IPS-18a (cell line): Measurements from ENCODE around the gene GCKR.
A peak's percentile ranks its signal among the peaks of the same experiment; 100 is the strongest.

Experiments used
- H3K27ac ChIP-seq: one replicate; pipeline ENCODE4 v1.5.1; 2013; ENCODE audit warnings: low read length
- H3K27me3 ChIP-seq: one replicate; pipeline ENCODE4 v1.6.1; 2013; ENCODE audit warnings: mild to moderate bottlenecking, low read length; ENCODE audit not compliant: control insufficient read depth, insufficient read depth
- H3K36me3 ChIP-seq: one replicate; pipeline ENCODE4 v1.6.1; 2013; ENCODE audit warnings: low read depth, low read length; ENCODE audit not compliant: control insufficient read depth
- H3K4me1 ChIP-seq: one replicate; pipeline ENCODE4 v1.6.1; 2013; ENCODE audit warnings: low read depth, low read length; ENCODE audit not compliant: control insufficient read depth
- H3K4me3 ChIP-seq: one replicate; pipeline ENCODE4 v1.5.1; 2013; ENCODE audit warnings: low read length
- H3K9ac ChIP-seq: one replicate; pipeline ENCODE4 v1.6.1; 2013; ENCODE audit warnings: mild to moderate bottlenecking, low read length, moderate library complexity
- H3K9me3 ChIP-seq: one replicate; pipeline ENCODE4 v1.6.1; 2013; ENCODE audit warnings: low read depth, low read length; ENCODE audit not compliant: control insufficient read depth

The GCKR gene

GRCh38 chr2:27493948-27494283 is 2.7 kb upstream of the GCKR start:
- no peaks in the 10 kb centered on the region for H3K36me3 ChIP-seq
- peaks cover 8% of the 10 kb centered on the region for H3K4me1 ChIP-seq
- no peak overlapping the region for H3K27ac ChIP-seq
- H3K9me3 ChIP-seq: no peaks in the 10 kb centered on the region
- H3K4me3 ChIP-seq: peak overlapping the region; percentile 76
- peaks cover 37% of the 10 kb centered on the region for H3K27me3 ChIP-seq
- H3K9ac ChIP-seq: no peak overlapping the region

GRCh38 chr2:27494284-27494943 is 2.2 kb upstream of the GCKR start:
- peaks cover 4% of the 10 kb centered on the region for H3K4me1 ChIP-seq
- no peak overlapping the region for H3K9ac ChIP-seq
- peak overlapping the region; percentile 76 for H3K4me3 ChIP-seq
- H3K27ac ChIP-seq: no peak overlapping the region
- H3K27me3 ChIP-seq: peaks cover 37% of the 10 kb centered on the region
- H3K9me3 ChIP-seq: no peaks in the 10 kb centered on the region
- no peaks in the 10 kb centered on the region for H3K36me3 ChIP-seq

GRCh38 chr2:27494944-27495554 is 1.6 kb upstream of the GCKR start, which contains the start of gene FNDC4:
Gene FNDC4 (minus strand): TSS chr2:27495200. CDS start chr2:27494679, 521 bp downstream.
- Histone ChIP-seq H3K36me3 (no peaks in the 10 kb centered on the region), H3K27ac (no peak within 1 kb of the TSS), H3K27me3 (peaks cover 37% of the 10 kb centered on the region), H3K4me1 (peaks cover 2% of the 10 kb centered on the region), H3K9ac (peak within 1 kb of the TSS; percentile 39), H3K4me3 (peak within 1 kb of the TSS; percentile 76), H3K9me3 (no peaks in the 10 kb centered on the region)

GRCh38 chr2:27495840-27496356 is 741 bp upstream of the GCKR start:
- Histone ChIP-seq H3K9me3 (no peaks in the 10 kb centered on the region), H3K36me3 (no peaks in the 10 kb centered on the region), H3K27ac (no peak overlapping the region), H3K27me3 (peaks cover 37% of the 10 kb centered on the region), H3K4me3 (peak overlapping the region; percentile 76), H3K4me1 (no peaks in the 10 kb centered on the region), H3K9ac (no peak overlapping the region)

GRCh38 chr2:27497288-27497627 is 619 bp downstream of the GCKR start:
- no peaks in the 10 kb centered on the region for H3K4me1 ChIP-seq
- no peaks in the 10 kb centered on the region for H3K9me3 ChIP-seq
- H3K27ac ChIP-seq: no peak overlapping the region
- peaks cover 37% of the 10 kb centered on the region for H3K27me3 ChIP-seq
- H3K36me3 ChIP-seq: no peaks in the 10 kb centered on the region
- no peak overlapping the region for H3K4me3 ChIP-seq
- H3K9ac ChIP-seq: no peak overlapping the region

GRCh38 chr2:27498975-27499374 is 2.3 kb downstream of the GCKR start:
- Histone ChIP-seq H3K27ac (no peak overlapping the region), H3K36me3 (no peaks in the 10 kb centered on the region), H3K4me1 (peaks cover 6% of the 10 kb centered on the region), H3K4me3 (no peak overlapping the region), H3K9me3 (no peaks in the 10 kb centered on the region), H3K9ac (no peak overlapping the region), H3K27me3 (peaks cover 28% of the 10 kb centered on the region)

- H3K27me3 ChIP-seq: peaks cover 13% of the 10 kb centered on the region
- no peak overlapping the region for H3K27ac ChIP-seq
Observed at GRCh38 chr2:27501042-27501441, 4.4 kb downstream of the GCKR start.

GRCh38 chr2:27502142-27502541 is 5.5 kb downstream of the GCKR start:
- Histone ChIP-seq H3K27me3 (peaks cover 2% of the 10 kb centered on the region), H3K36me3 (no peaks in the 10 kb centered on the region), H3K4me1 (peaks cover 6% of the 10 kb centered on the region), H3K27ac (no peak overlapping the region), H3K9me3 (no peaks in the 10 kb centered on the region), H3K9ac (no peak overlapping the region), H3K4me3 (no peak overlapping the region)

More at GRCh38 chr2:27501042-27501441, 4.4 kb downstream of the GCKR start:
- Histone ChIP-seq H3K36me3 (no peaks in the 10 kb centered on the region), H3K4me1 (peaks cover 6% of the 10 kb centered on the region), H3K4me3 (no peak overlapping the region), H3K9ac (no peak overlapping the region), H3K9me3 (no peaks in the 10 kb centered on the region)

GRCh38 chr2:27506587-27506986 is 9.9 kb downstream of the GCKR start:
- H3K27me3 ChIP-seq: no peaks in the 10 kb centered on the region
- no peaks in the 10 kb centered on the region for H3K9me3 ChIP-seq
- H3K27ac ChIP-seq: no peak overlapping the region
- peaks cover 6% of the 10 kb centered on the region for H3K4me1 ChIP-seq
- no peaks in the 10 kb centered on the region for H3K36me3 ChIP-seq
- H3K4me3 ChIP-seq: no peak overlapping the region
- no peak overlapping the region for H3K9ac ChIP-seq

- H3K27ac ChIP-seq: no peak overlapping the region
- no peaks in the 10 kb centered on the region for H3K27me3 ChIP-seq
- no peak overlapping the region for H3K4me3 ChIP-seq
- no peak overlapping the region for H3K9ac ChIP-seq
- H3K36me3 ChIP-seq: no peaks in the 10 kb centered on the region
- peaks cover 6% of the 10 kb centered on the region for H3K4me1 ChIP-seq
- no peaks in the 10 kb centered on the region for H3K9me3 ChIP-seq
Observed at GRCh38 chr2:27507293-27507692, 10.7 kb downstream of the GCKR start.

GRCh38 chr2:27509326-27509725 is 12.7 kb downstream of the GCKR start:
- H3K27ac ChIP-seq: no peak overlapping the region
- H3K36me3 ChIP-seq: no peaks in the 10 kb centered on the region
- H3K4me1 ChIP-seq: no peaks in the 10 kb centered on the region
- H3K9ac ChIP-seq: no peak overlapping the region
- H3K9me3 ChIP-seq: no peaks in the 10 kb centered on the region
- no peaks in the 10 kb centered on the region for H3K27me3 ChIP-seq
- H3K4me3 ChIP-seq: no peak overlapping the region
